ENCODE measurements around the gene ZNF575. TPM values are rescaled to one million over a fixed set of nuclear protein-coding genes. Genes with fewer than 3 reads are reported as not detected.

ZNF575 gene
- total RNA-seq, 2 experiments from 2014 or later, result 3.4 to 4.3 TPM

GRCh38 chr19:43526884-43527859 lies 5.8 kb upstream of the ZNF575 start, which contains the start of gene ETHE1:
TSS of gene ETHE1 (minus strand) at chr19:43527201. CDS start at chr19:43527177, 24 bp downstream.
- no peaks in the 10 kb centered on the region for H3K9me3 Mint-ChIP-seq (ENCODE audit: low read depth)
- peaks cover 22% of the 10 kb centered on the region for H3K4me1 Mint-ChIP-seq
- DNase-seq (peak; percentile 87), ATAC-seq (peak; percentile 70)
- peak within 1 kb of the TSS; percentile 94 for H3K27ac Mint-ChIP-seq
- intact Hi-C loops (cut with DNase I, micrococcal nuclease), result loop anchor here (1.0 to 10.0 kb wide), 9 partner anchors 23 to 1102 kb away; partner anchors contain the start of genes KCNN4 (in 2 of the 2), IRGQ (in 1 of the 2), LIPE (in 1 of the 2) and PHLDB3 (in 1 of the 2)
- CTCF ChIA-PET, result interaction anchor here (0.7 to 3.7 kb wide), 9 partner anchors 8 to 488 kb away, joined by 3 to 21 read pairs (median 5); partner anchors contain the start of gene IRGQ
- H3K4me3 Mint-ChIP-seq, result peak within 1 kb of the TSS; percentile 92
- peaks cover 6% of the 10 kb centered on the region for H3K36me3 Mint-ChIP-seq (ENCODE audit: low read depth)
- POLR2A ChIA-PET, result interaction anchor here (0.7 to 1.0 kb wide), 2 partner anchors 69 to 1657 kb away, joined by 3 to 4 read pairs; partner anchors contain the start of genes IRGQ and ZNF576
- H3K27me3 Mint-ChIP-seq, result no peaks in the 10 kb centered on the region

- POLR2A ChIA-PET, result interaction anchor here (0.6 to 1.5 kb wide), 15 partner anchors 9 to 1658 kb away, joined by 3 to 11 read pairs (median 4); partner anchors contain the start of gene PLAUR
- peaks cover 27% of the 10 kb centered on the region for H3K4me1 Mint-ChIP-seq
- CTCF ChIA-PET, result interaction anchor here (0.6 to 2.1 kb wide), 13 partner anchors 8 to 679 kb away, joined by 3 to 13 read pairs (median 4); partner anchors contain the start of genes IRGQ and ZNF576
- peak overlapping the region; percentile 92 for H3K4me3 Mint-ChIP-seq
- ATAC-seq (peak; percentile 23), DNase-seq (peak; percentile 27)
- peak overlapping the region; percentile 70 for H3K27ac Mint-ChIP-seq
- peaks cover 3% of the 10 kb centered on the region for H3K36me3 Mint-ChIP-seq (ENCODE audit: low read depth)
- H3K27me3 Mint-ChIP-seq, result no peaks in the 10 kb centered on the region
- H3K9me3 Mint-ChIP-seq (ENCODE audit: low read depth), result no peaks in the 10 kb centered on the region
- intact Hi-C loops (cut with DNase I, micrococcal nuclease), result loop anchor here (1.0 to 10.0 kb wide), 9 partner anchors 24 to 1103 kb away; partner anchors contain the start of genes KCNN4 (in 2 of the 2), IRGQ (in 1 of the 2), LIPE (in 1 of the 2) and PHLDB3 (in 1 of the 2)
Measured at GRCh38 chr19:43527860-43528622, 4.9 kb upstream of the ZNF575 start.

GRCh38 chr19:43532571-43532961 lies 422 bp upstream of the ZNF575 start:
- Mint-ChIP-seq H3K27ac (peak overlapping the region; percentile 92), H3K27me3 (no peaks in the 10 kb centered on the region), H3K4me1 (peaks cover 24% of the 10 kb centered on the region), H3K36me3 (ENCODE audit: low read depth) (peaks cover 9% of the 10 kb centered on the region), H3K9me3 (ENCODE audit: low read depth) (no peaks in the 10 kb centered on the region), H3K4me3 (peak overlapping the region; percentile 83)
- no peak for DNase-seq
- CTCF ChIA-PET, result interaction anchor here (0.6 to 4.1 kb wide), 9 partner anchors 12 to 277 kb away, joined by 3 to 24 read pairs (median 6); no protein-coding TSS in a partner anchor
- intact Hi-C loops (cut with DNase I, micrococcal nuclease), result loop anchor here in 1 of 2 experiments (2.0 kb wide), 1 partner anchor 64 kb away; the partner anchor contains the start of genes IRGQ and ZNF576
- POLR2A ChIA-PET, result interaction anchor here (0.6 to 0.8 kb wide), 3 partner anchors 22 to 469 kb away, joined by 3 to 6 read pairs (median 3); no protein-coding TSS in a partner anchor
- peak; percentile 11 for ATAC-seq

- peak overlapping the region; percentile 97 for H3K27ac Mint-ChIP-seq
- no peaks in the 10 kb centered on the region for H3K9me3 Mint-ChIP-seq (ENCODE audit: low read depth)
- CTCF ChIA-PET, result interaction anchor here (0.6 to 4.1 kb wide), 8 partner anchors 14 to 276 kb away, joined by 3 to 24 read pairs (median 8); no protein-coding TSS in a partner anchor
- peaks cover 17% of the 10 kb centered on the region for H3K4me1 Mint-ChIP-seq
- no peaks in the 10 kb centered on the region for H3K27me3 Mint-ChIP-seq
- DNase-seq, result peak; percentile 99
- intact Hi-C loops (cut with DNase I, micrococcal nuclease), result loop anchor here (1.0 to 2.0 kb wide), 9 partner anchors 29 to 221 kb away; partner anchors contain the start of genes IRGQ (in 2 of the 2), PHLDB3 (in 2 of the 2), ZNF576 (in 2 of the 2) and PINLYP (in 1 of the 2)
- ATAC-seq, result peak; percentile 87
- H3K4me3 Mint-ChIP-seq, result peak overlapping the region; percentile 83
- peaks cover 17% of the 10 kb centered on the region for H3K36me3 Mint-ChIP-seq (ENCODE audit: low read depth)
- POLR2A ChIA-PET, result interaction anchor here (0.6 to 2.2 kb wide), 5 partner anchors 9 to 62 kb away, joined by 4 to 6 read pairs (median 5); partner anchors contain the start of genes IRGQ and ZNF576
Measured at GRCh38 chr19:43533546-43534304, 737 bp downstream of the ZNF575 start.

GRCh38 chr19:43534305-43534815 lies 1.4 kb downstream of the ZNF575 start:
- peaks cover 17% of the 10 kb centered on the region for H3K4me1 Mint-ChIP-seq
- no peak for DNase-seq
- ATAC-seq, result no peak
- ChIA-PET POLR2A (interaction anchor here (0.6 to 2.2 kb wide), 5 partner anchors 10 to 62 kb away, joined by 4 to 6 read pairs (median 5); partner anchors contain the start of genes IRGQ and ZNF576), CTCF (interaction anchor here (0.6 to 4.1 kb wide), 6 partner anchors 14 to 276 kb away, joined by 5 to 24 read pairs (median 10); no protein-coding TSS in a partner anchor)
- H3K9me3 Mint-ChIP-seq (ENCODE audit: low read depth), result peaks cover 5% of the 10 kb centered on the region
- peak overlapping the region; percentile 97 for H3K27ac Mint-ChIP-seq
- peaks cover 24% of the 10 kb centered on the region for H3K36me3 Mint-ChIP-seq (ENCODE audit: low read depth)
- no peaks in the 10 kb centered on the region for H3K27me3 Mint-ChIP-seq
- peak overlapping the region; percentile 83 for H3K4me3 Mint-ChIP-seq
- intact Hi-C loops (cut with DNase I, micrococcal nuclease), result no loop called here

- Mint-ChIP-seq H3K27me3 (no peaks in the 10 kb centered on the region), H3K27ac (peak overlapping the region; percentile 24), H3K4me3 (peak overlapping the region; percentile 22), H3K9me3 (ENCODE audit: low read depth) (peaks cover 5% of the 10 kb centered on the region), H3K36me3 (ENCODE audit: low read depth) (peaks cover 29% of the 10 kb centered on the region), H3K4me1 (peaks cover 17% of the 10 kb centered on the region)
- intact Hi-C loops (cut with DNase I, micrococcal nuclease), result no loop called here
- POLR2A ChIA-PET, result interaction anchor here (0.6 to 2.2 kb wide), 3 partner anchors 20 to 60 kb away, joined by 3 to 5 read pairs (median 4); no protein-coding TSS in a partner anchor
- ATAC-seq (no peak), DNase-seq (peak; percentile 58)
- CTCF ChIA-PET, result interaction anchor here (0.5 to 4.1 kb wide), 6 partner anchors 15 to 88 kb away, joined by 3 to 24 read pairs (median 4); partner anchors contain the start of gene XRCC1
Measured at GRCh38 chr19:43534816-43535761, 2.1 kb downstream of the ZNF575 start.

GRCh38 chr19:43538922-43539321 lies 5.9 kb downstream of the ZNF575 start:
- H3K36me3 Mint-ChIP-seq (ENCODE audit: low read depth), result peaks cover 44% of the 10 kb centered on the region

GRCh38 chr19:43540381-43540780 lies 7.4 kb downstream of the ZNF575 start:
- ChIA-PET POLR2A (no interaction called here), CTCF (interaction anchor here (1.1 kb wide), 1 partner anchor 16 kb away, joined by 3 read pairs; no protein-coding TSS in a partner anchor)
- H3K9me3 Mint-ChIP-seq (ENCODE audit: low read depth), result peaks cover 5% of the 10 kb centered on the region
- no peaks in the 10 kb centered on the region for H3K27me3 Mint-ChIP-seq
- no peak overlapping the region for H3K4me3 Mint-ChIP-seq
- H3K27ac Mint-ChIP-seq, result no peak overlapping the region
- ATAC-seq, result no peak
- H3K36me3 Mint-ChIP-seq (ENCODE audit: low read depth), result peaks cover 45% of the 10 kb centered on the region
- DNase-seq, result no peak
- H3K4me1 Mint-ChIP-seq, result peaks cover under 1% of the 10 kb centered on the region
- intact Hi-C loops (cut with DNase I, micrococcal nuclease), result no loop called here

More at GRCh38 chr19:43538922-43539321, 5.9 kb downstream of the ZNF575 start:
- no peak for DNase-seq
- POLR2A ChIA-PET, result no interaction called here
- Mint-ChIP-seq H3K4me1 (peaks cover 5% of the 10 kb centered on the region), H3K4me3 (no peak overlapping the region), H3K9me3 (ENCODE audit: low read depth) (peaks cover 5% of the 10 kb centered on the region), H3K27ac (no peak overlapping the region), H3K27me3 (no peaks in the 10 kb centered on the region)
- CTCF ChIA-PET, result interaction anchor here (0.9 to 2.5 kb wide), 4 partner anchors 11 to 56 kb away, joined by 3 to 7 read pairs (median 5); no protein-coding TSS in a partner anchor
- intact Hi-C loops (cut with DNase I, micrococcal nuclease), result no loop called here
- ATAC-seq, result no peak

Measured in activated CD4-positive, alpha-beta T cell treated with anti-CD3 and anti-CD28 coated beads for 36 hours (primary cell).